MM.1S (cell line): ENCODE results near the gene NEU4.
"Not testable (repeated sequence)": the region's sequence is repeated elsewhere in the genome, so short reads cannot be mapped to it uniquely, and the experiment has no call there.

Source experiments
- DNase-seq: peaks from one replicate; pipeline ENCODE4 v3.0.0-alpha.2; 2015
- H2AFZ ChIP-seq: fragments of 300-600 bp; sonication (generic); 2 replicates; pipeline ENCODE4 v1.6.0; 2016; ENCODE audit warnings: antibody characterized with exemption, low read length
- H3F3A ChIP-seq: fragments of 300-600 bp; sonication (generic); 2 replicates; pipeline ENCODE4 v1.6.1; 2016; ENCODE audit warnings: mild to moderate bottlenecking, antibody characterized with exemption, low read length, moderate library complexity, mixed read lengths; ENCODE audit not compliant: insufficient read depth
- H3K27ac ChIP-seq: fragments of 300-600 bp; sonication (generic); 2 replicates; pipeline ENCODE4 v1.5.1; 2016; ENCODE audit warnings: mild to moderate bottlenecking, low read length
- H3K27me3 ChIP-seq: fragments of 300-600 bp; sonication (generic); replicated peaks from 2 replicates; pipeline ENCODE4 v1.6.0; 2016; ENCODE audit warnings: low read length; ENCODE audit not compliant: insufficient read depth
- H3K36me3 ChIP-seq: fragments of 300-600 bp; sonication (generic); replicated peaks from 2 replicates; pipeline ENCODE4 v1.6.1; 2016; ENCODE audit warnings: mild to moderate bottlenecking, low read length, mixed read lengths; ENCODE audit not compliant: insufficient read depth
- H3K4me1 ChIP-seq: fragments of 300-600 bp; sonication (generic); 2 replicates; pipeline ENCODE4 v1.6.1; 2016; ENCODE audit warnings: low read length, mixed read lengths
- H3K4me2 ChIP-seq: fragments of 300-600 bp; sonication (generic); 2 replicates; pipeline ENCODE4 v1.6.0; 2016; ENCODE audit warnings: low read depth, low read length
- H3K4me3 ChIP-seq: fragments of 300-600 bp; sonication (generic); 2 replicates; pipeline ENCODE4 v1.5.1; 2016; ENCODE audit warnings: low read length, mixed read lengths
- H3K79me2 ChIP-seq: fragments of 300-600 bp; sonication (generic); 2 replicates; pipeline ENCODE4 v1.6.1; 2016; ENCODE audit warnings: mixed run types, low read length, mixed read lengths
- H3K9ac ChIP-seq: fragments of 300-600 bp; sonication (generic); 2 replicates; pipeline ENCODE4 v1.6.1; 2016; ENCODE audit warnings: low read length, mixed read lengths
- H3K9me2 ChIP-seq: fragments of 300-600 bp; sonication (generic); replicated peaks from 2 replicates; pipeline ENCODE4 v1.6.1; 2016; ENCODE audit warnings: mild to moderate bottlenecking, low read length, mixed read lengths; ENCODE audit not compliant: insufficient read depth
- H3K9me3 ChIP-seq: fragments of 300-600 bp; sonication (generic); replicated peaks from 2 replicates; pipeline ENCODE4 v1.6.1; 2016; ENCODE audit warnings: mild to moderate bottlenecking, low read length, mixed read lengths; ENCODE audit not compliant: insufficient read depth
- H4K20me1 ChIP-seq: fragments of 300-600 bp; sonication (generic); 2 replicates; pipeline ENCODE4 v1.6.1; 2016; ENCODE audit warnings: mild to moderate bottlenecking, low read length, moderate library complexity, mixed read lengths; ENCODE audit not compliant: insufficient read depth
- CTCF ChIP-seq: fragments of 300-600 bp; sonication (generic); IDR thresholded peaks from 2 replicates; pipeline ENCODE4 v1.5.1; 2016; ENCODE audit warnings: antibody characterized with exemption, low read length, mixed read lengths
- EZH2 ChIP-seq: fragments of 300-600 bp; sonication (generic); optimal IDR thresholded peaks from 2 replicates; pipeline ENCODE3; 2017; ENCODE audit warnings: low read depth, mild to moderate bottlenecking, antibody characterized with exemption, low read length, mixed read lengths
- EZH2phosphoT487 ChIP-seq: fragments of 300-600 bp; sonication (generic); IDR thresholded peaks from 2 replicates; pipeline ENCODE4 v1.6.1; 2018; ENCODE audit warnings: antibody characterized with exemption, low read length

The NEU4 gene

GRCh38 chr2:241798631-241799521 is 10.1 kb upstream of the NEU4 start:
- no peak overlapping the region for H2AFZ ChIP-seq
- no peaks in the 10 kb centered on the region for H3K36me3 ChIP-seq
- H3K4me1 ChIP-seq: no peaks in the 10 kb centered on the region
- no peaks in the 10 kb centered on the region for H4K20me1 ChIP-seq
- no peak for TF ChIP-seq EZH2phosphoT487
- no peak for TF ChIP-seq CTCF
- no peak for TF ChIP-seq EZH2
- no peak overlapping the region for H3K4me3 ChIP-seq
- no peak overlapping the region for H3K9ac ChIP-seq
- H3K27ac ChIP-seq: no peak overlapping the region
- peaks cover 33% of the 10 kb centered on the region for H3K27me3 ChIP-seq
- no peaks in the 10 kb centered on the region for H3K9me3 ChIP-seq
- no peaks in the 10 kb centered on the region for H3K79me2 ChIP-seq
- DNase-seq: no peak
- H3K4me2 ChIP-seq: no peak overlapping the region
- no peaks in the 10 kb centered on the region for H3F3A ChIP-seq
- H3K9me2 ChIP-seq: no peaks in the 10 kb centered on the region

GRCh38 chr2:241799522-241800197 is 9.3 kb upstream of the NEU4 start:
- Histone ChIP-seq H2AFZ (no peak overlapping the region), H3K27ac (no peak overlapping the region), H3K79me2 (no peaks in the 10 kb centered on the region), H4K20me1 (no peaks in the 10 kb centered on the region), H3K9me3 (no peaks in the 10 kb centered on the region), H3K27me3 (peaks cover 41% of the 10 kb centered on the region), H3K36me3 (no peaks in the 10 kb centered on the region), H3K4me1 (no peaks in the 10 kb centered on the region), H3F3A (no peaks in the 10 kb centered on the region), H3K4me2 (no peak overlapping the region), H3K9ac (no peak overlapping the region), H3K4me3 (no peak overlapping the region), H3K9me2 (no peaks in the 10 kb centered on the region)
- TF ChIP-seq EZH2 (no peak), CTCF (no peak), EZH2phosphoT487 (no peak)
- no peak for DNase-seq

- DNase-seq, H3K79me2 ChIP-seq, H2AFZ ChIP-seq, H3K9me3 ChIP-seq, H3K9me2 ChIP-seq, H3K27ac ChIP-seq, H3F3A ChIP-seq, H3K36me3 ChIP-seq, H3K4me3 ChIP-seq, H3K4me2 ChIP-seq, H3K4me1 ChIP-seq, H4K20me1 ChIP-seq, H3K9ac ChIP-seq: not testable (repeated sequence)
- H3K27me3 ChIP-seq: peaks cover 42% of the 10 kb centered on the region
Measured at GRCh38 chr2:241800198-241800903, 8.6 kb upstream of the NEU4 start.
